Ishikawa (cell line): ENCODE measurements around the gene LCAT.

Source experiments
- CEBPB ChIP-seq: IDR thresholded peaks from 2 replicates; pipeline ENCODE4 v1.6.1; 2012
- CREB1 ChIP-seq: IDR thresholded peaks from 2 replicates; pipeline ENCODE4 v1.6.1; 2012; ENCODE audit warnings: low read depth
- EGR1 ChIP-seq: IDR thresholded peaks from 2 replicates; pipeline ENCODE4 v1.6.1; 2012
- EP300 ChIP-seq: IDR thresholded peaks from 2 replicates; pipeline ENCODE4 v1.6.1; 2012; ENCODE audit warnings: borderline replicate concordance
- FOXM1 ChIP-seq: IDR thresholded peaks from 2 replicates; pipeline ENCODE4 v1.6.1; 2012; ENCODE audit warnings: low read depth, borderline replicate concordance
- NFIC ChIP-seq: IDR thresholded peaks from 2 replicates; pipeline ENCODE4 v1.6.1; 2012
- RAD21 ChIP-seq: IDR thresholded peaks from 2 replicates; pipeline ENCODE4 v1.6.1; 2012; ENCODE audit warnings: low read depth
- TAF1 ChIP-seq: IDR thresholded peaks from 2 replicates; pipeline ENCODE4 v1.6.1; 2012; ENCODE audit warnings: low read depth, mild to moderate bottlenecking
- TCF12 ChIP-seq: IDR thresholded peaks from 2 replicates; pipeline ENCODE4 v1.6.1; 2012; ENCODE audit warnings: low read depth
- TEAD4 ChIP-seq: IDR thresholded peaks from 2 replicates; pipeline ENCODE4 v1.6.1; 2012
- YY1 ChIP-seq: IDR thresholded peaks from 2 replicates; pipeline ENCODE4 v1.6.1; 2012; ENCODE audit warnings: low read depth
- ZBTB7A ChIP-seq: IDR thresholded peaks from 2 replicates; pipeline ENCODE4 v1.6.1; 2012; ENCODE audit warnings: low read depth
- TF ChIP-seq, protein P1 (sequence below): IDR thresholded peaks from 2 replicates; pipeline ENCODE4 v1.6.1; 2012; ENCODE audit warnings: low read depth, mild to moderate bottlenecking
- TF ChIP-seq, protein P2 (sequence below): IDR thresholded peaks from 2 replicates; pipeline ENCODE4 v1.6.1; 2012
- TF ChIP-seq, protein P3 (sequence below): IDR thresholded peaks from 2 replicates; pipeline ENCODE4 v1.6.1; 2012

Gene LCAT

DNA sequence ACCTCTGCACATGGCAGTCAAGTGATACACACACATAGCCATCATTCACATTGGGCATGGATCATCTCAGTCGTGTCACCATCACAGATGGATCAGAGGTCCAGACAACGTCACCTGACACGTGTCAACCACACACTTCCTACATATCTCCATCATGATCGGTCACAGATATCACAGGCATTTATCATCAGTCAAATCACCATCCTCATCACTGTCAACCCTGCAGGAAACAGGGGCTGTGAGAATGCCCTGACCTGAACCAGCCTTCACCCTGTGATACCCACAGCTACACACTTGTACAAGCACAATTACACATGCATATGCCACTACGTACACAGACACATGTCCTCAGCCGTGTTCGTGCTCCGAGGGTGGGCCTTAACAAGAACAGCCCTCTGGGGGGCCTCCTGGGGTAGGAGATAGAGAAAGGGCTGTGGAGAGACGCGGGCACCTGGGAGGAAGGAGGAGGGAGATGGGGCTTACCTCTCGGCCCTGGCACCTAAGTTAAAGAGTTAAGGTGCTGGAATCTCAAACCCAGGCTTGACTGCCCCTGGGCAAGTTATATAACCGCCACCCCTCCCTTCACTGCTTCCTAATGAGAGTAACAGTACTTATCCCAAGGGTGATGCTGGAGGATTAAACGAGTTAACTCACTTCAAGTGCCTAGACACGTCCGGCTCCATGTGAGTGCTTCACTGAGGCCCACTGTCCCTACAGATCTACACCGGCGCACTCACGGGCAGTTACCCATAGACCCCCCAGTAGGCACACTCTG is 23.4 kb upstream of the LCAT start:
- TF ChIP-seq, protein P1, sequence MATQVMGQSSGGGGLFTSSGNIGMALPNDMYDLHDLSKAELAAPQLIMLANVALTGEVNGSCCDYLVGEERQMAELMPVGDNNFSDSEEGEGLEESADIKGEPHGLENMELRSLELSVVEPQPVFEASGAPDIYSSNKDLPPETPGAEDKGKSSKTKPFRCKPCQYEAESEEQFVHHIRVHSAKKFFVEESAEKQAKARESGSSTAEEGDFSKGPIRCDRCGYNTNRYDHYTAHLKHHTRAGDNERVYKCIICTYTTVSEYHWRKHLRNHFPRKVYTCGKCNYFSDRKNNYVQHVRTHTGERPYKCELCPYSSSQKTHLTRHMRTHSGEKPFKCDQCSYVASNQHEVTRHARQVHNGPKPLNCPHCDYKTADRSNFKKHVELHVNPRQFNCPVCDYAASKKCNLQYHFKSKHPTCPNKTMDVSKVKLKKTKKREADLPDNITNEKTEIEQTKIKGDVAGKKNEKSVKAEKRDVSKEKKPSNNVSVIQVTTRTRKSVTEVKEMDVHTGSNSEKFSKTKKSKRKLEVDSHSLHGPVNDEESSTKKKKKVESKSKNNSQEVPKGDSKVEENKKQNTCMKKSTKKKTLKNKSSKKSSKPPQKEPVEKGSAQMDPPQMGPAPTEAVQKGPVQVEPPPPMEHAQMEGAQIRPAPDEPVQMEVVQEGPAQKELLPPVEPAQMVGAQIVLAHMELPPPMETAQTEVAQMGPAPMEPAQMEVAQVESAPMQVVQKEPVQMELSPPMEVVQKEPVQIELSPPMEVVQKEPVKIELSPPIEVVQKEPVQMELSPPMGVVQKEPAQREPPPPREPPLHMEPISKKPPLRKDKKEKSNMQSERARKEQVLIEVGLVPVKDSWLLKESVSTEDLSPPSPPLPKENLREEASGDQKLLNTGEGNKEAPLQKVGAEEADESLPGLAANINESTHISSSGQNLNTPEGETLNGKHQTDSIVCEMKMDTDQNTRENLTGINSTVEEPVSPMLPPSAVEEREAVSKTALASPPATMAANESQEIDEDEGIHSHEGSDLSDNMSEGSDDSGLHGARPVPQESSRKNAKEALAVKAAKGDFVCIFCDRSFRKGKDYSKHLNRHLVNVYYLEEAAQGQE, result no peak
- TF ChIP-seq EP300 (no peak), NFIC (no peak), FOXM1 (no peak), CEBPB (no peak), TAF1 (no peak), ZBTB7A (no peak), RAD21 (no peak), TEAD4 (no peak), EGR1 (no peak), CREB1 (no peak), TCF12 (no peak), YY1 (no peak)
- TF ChIP-seq, protein P2, sequence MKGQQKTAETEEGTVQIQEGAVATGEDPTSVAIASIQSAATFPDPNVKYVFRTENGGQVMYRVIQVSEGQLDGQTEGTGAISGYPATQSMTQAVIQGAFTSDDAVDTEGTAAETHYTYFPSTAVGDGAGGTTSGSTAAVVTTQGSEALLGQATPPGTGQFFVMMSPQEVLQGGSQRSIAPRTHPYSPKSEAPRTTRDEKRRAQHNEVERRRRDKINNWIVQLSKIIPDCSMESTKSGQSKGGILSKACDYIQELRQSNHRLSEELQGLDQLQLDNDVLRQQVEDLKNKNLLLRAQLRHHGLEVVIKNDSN, result no peak
- TF ChIP-seq, protein P3, sequence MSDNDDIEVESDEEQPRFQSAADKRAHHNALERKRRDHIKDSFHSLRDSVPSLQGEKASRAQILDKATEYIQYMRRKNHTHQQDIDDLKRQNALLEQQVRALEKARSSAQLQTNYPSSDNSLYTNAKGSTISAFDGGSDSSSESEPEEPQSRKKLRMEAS, result no peak

DNA sequence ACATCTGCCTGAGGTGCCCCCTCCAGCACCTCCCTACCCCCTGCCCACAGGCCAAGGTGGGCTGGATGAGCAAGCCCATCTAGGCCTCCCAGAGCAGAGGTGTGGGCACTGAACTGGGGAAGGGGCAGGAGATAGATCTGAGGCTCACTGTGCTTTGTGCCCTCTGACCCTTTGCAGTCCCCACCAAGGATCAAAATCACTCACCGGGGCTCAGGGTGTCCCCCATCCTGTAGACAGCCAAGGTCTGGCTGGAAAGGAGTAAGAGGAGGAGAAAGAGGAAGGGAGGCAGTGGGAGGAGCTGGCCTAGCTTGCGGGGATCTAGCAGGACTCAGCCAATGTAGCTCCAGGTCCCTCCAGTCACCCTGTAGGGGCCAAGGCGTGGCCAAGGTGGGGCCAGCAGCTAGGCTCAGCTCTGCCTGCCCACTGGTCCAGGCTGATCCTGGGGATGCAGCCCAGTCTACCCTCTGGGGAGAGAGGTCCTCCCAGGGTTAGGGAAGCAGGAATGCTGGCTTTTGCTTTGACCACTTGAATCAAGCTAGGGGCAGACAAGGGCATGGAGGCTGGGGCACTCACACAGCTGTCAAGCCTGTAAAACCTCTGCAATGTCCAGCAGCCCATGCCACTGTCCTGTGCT is 22.7 kb upstream of the LCAT start:
- TF ChIP-seq YY1 (no peak), NFIC (no peak), TEAD4 (no peak), FOXM1 (no peak), EGR1 (no peak), EP300 (no peak), TCF12 (no peak)
- TF ChIP-seq, protein P2, result no peak
- TF ChIP-seq, protein P1, result no peak

DNA sequence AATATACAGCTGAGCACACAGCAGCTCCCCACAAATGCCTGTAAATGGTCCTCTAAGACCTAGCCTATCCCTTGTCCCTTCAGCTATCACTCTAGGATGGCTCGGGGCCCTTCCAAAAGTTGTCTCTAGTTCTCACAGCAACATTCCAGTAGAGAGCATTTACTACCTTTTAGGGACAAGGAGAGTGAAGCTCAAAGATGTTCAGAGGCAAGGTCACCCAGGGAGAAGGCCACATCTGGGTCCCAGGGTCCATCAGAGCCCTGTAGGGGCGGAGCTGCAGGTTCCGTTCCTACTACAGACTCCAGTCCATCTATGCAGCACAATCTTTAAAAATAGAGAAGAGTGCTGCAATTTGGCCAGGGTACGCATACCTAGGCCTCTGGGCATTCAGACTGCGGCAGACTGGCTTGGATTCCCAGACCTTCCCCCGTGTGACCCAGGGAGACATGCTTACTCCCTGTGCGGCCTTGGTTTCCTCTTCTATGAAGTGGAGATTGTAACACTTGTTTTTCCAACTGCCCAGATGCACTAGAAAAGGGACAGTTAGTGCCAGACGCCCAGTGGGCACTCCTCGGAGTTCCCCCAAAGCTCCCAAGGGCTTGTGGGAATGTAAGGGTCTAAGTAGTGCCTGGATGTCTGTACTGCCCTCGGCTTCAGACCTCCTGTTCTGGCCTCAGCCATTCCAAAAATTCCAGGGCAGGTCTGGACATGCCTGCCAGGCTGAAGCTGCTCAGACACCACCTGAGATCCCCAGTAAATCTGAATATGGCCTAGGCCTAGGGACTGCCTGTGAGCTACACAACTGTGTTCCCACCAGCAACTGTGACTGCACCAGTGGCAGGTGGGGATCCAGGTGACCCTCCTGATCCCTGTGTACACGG is 22.0 kb upstream of the LCAT start:
- TF ChIP-seq EP300, result no peak
- TF ChIP-seq TCF12, result no peak
- TF ChIP-seq ZBTB7A, result no peak
- TF ChIP-seq CREB1, result no peak
- TF ChIP-seq CEBPB, result no peak
- TF ChIP-seq FOXM1, result no peak
- TF ChIP-seq NFIC, result no peak
- no peak for TF ChIP-seq RAD21
- TF ChIP-seq, protein P2, result no peak
- no peak for TF ChIP-seq YY1

DNA sequence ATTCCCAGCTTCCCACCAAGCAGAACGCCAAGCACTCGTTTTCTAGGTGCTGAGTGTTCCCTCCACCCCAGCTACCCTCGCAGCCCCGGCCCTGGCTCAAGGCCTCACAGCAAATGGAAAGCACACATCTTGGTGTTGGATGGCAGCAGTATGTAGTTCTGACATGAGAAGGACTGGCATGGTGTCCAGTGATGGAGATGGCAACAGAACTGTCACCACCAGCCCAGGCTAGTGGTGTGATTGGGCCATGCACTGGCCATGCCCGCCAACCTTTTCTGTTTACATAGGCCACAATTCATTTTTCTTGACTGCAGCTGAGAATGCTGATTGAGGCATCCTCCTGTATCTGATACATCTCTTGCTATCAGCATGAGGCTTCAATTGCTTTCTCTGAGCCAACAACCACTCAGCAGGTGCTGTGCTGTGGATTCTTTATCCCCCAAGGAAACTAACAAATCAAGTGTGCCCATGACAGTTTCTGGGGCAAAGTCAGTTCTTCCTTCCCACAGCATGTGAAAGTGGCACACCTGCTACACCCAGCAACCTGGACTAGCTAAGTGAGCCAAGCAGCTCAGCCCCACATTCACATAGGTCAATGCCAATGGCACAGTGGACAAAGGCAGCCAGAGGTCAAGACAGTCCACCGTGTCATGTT is 20.7 kb upstream of the LCAT start:
- TF ChIP-seq TCF12 (no peak), ZBTB7A (no peak), TEAD4 (no peak), CREB1 (no peak)
